HepG2 (cell line): ENCODE data around the gene PTH2. TPM values are rescaled to one million over a fixed set of nuclear protein-coding genes. Genes with fewer than 3 reads are reported as not detected.

Experiments used
- HNRNPH1 ChIP-seq: fragments of 200-400 bp; formaldehyde crosslinking; optimal IDR thresholded peaks from 2 replicates; pipeline ENCODE3; 2017; ENCODE audit warnings: mild to moderate bottlenecking, low read depth, low read length
- HNRNPL ChIP-seq: fragments of 200-400 bp; formaldehyde crosslinking; IDR thresholded peaks from 2 replicates; pipeline ENCODE4 v1.6.1; 2017; ENCODE audit warnings: mild to moderate bottlenecking, low read depth, low read length
- KLF13 ChIP-seq: sonication (generic); formaldehyde crosslinking; IDR thresholded peaks from 2 replicates; pipeline ENCODE4 v1.4.0; 2020; ENCODE audit warnings: mild to moderate bottlenecking, missing genetic modification reagents
- KLF16 ChIP-seq, 2 experiments: sonication (generic) in 1 of 2; formaldehyde crosslinking in 1 of 2; IDR thresholded peaks; 2 replicates each; pipeline versions ENCODE4 v1.6.1 to v1.8.0; 2016 to 2023; ENCODE audit warnings: missing genetic modification reagents in 2 of 2, missing compliant biosample characterization in 1 of 2
- KLF9 ChIP-seq: IDR thresholded peaks from 2 replicates; pipeline ENCODE4 v1.6.1; 2016; ENCODE audit warnings: low read depth
- NFE2 ChIP-seq: sonication (generic); formaldehyde crosslinking; IDR thresholded peaks from 2 replicates; pipeline ENCODE4 v1.4.0; 2020; ENCODE audit warnings: missing genetic modification reagents
- NFKBIZ ChIP-seq: IDR thresholded peaks from 2 replicates; pipeline ENCODE4 v1.6.1; 2018; ENCODE audit warnings: missing genetic modification reagents, missing compliant biosample characterization
- PAX8 ChIP-seq: sonication (generic); formaldehyde crosslinking; IDR thresholded peaks from 2 replicates; pipeline ENCODE4 v1.8.0; 2022; ENCODE audit warnings: mild to moderate bottlenecking, missing genetic modification reagents, borderline replicate concordance
- SALL2 ChIP-seq: sonication (generic); formaldehyde crosslinking; IDR thresholded peaks from 2 replicates; pipeline ENCODE4 v1.8.1; 2023; ENCODE audit warnings: mild to moderate bottlenecking, missing genetic modification reagents, inconsistent platforms
- SAP130 ChIP-seq: IDR thresholded peaks from 2 replicates; pipeline ENCODE4 v1.6.1; 2016; ENCODE audit warnings: low read depth
- SYNCRIP ChIP-seq: fragments of 200-400 bp; formaldehyde crosslinking; IDR thresholded peaks from 2 replicates; pipeline ENCODE4 v1.6.1; 2018; ENCODE audit warnings: mild to moderate bottlenecking, low read depth, low read length; ENCODE audit not compliant: insufficient read depth
- ZFAT ChIP-seq: sonication (generic); formaldehyde crosslinking; conservative IDR thresholded peaks from 2 replicates; pipeline ENCODE4 v1.8.1; 2023; ENCODE audit warnings: missing genetic modification reagents, inconsistent platforms
- ZNF205 ChIP-seq: IDR thresholded peaks from 2 replicates; pipeline ENCODE4 v1.6.1; 2018; ENCODE audit warnings: missing biosample characterization, missing genetic modification reagents
- ZNF234 ChIP-seq: sonication (generic); formaldehyde crosslinking; conservative IDR thresholded peaks from 2 replicates; pipeline ENCODE4 v1.5.1; 2020; ENCODE audit warnings: mild to moderate bottlenecking, missing genetic modification reagents
- ZNF414 ChIP-seq: sonication (generic); formaldehyde crosslinking; IDR thresholded peaks from 2 replicates; pipeline ENCODE4 v1.5.0; 2020; ENCODE audit warnings: missing genetic modification reagents
- ZNF549 ChIP-seq: sonication (generic); formaldehyde crosslinking; IDR thresholded peaks from 2 replicates; pipeline ENCODE4 v1.5.0; 2020; ENCODE audit warnings: missing genetic modification reagents
- ZNF598 ChIP-seq: sonication (generic); formaldehyde crosslinking; IDR thresholded peaks from 2 replicates; pipeline ENCODE4 v1.5.1; 2020; ENCODE audit warnings: mild to moderate bottlenecking, missing genetic modification reagents, borderline replicate concordance
- ZNF768 ChIP-seq: sonication (generic); formaldehyde crosslinking; IDR thresholded peaks from 2 replicates; pipeline ENCODE4 v1.4.0; 2020; ENCODE audit warnings: missing genetic modification reagents
- ZNF777 ChIP-seq: sonication (generic); formaldehyde crosslinking; IDR thresholded peaks from 2 replicates; pipeline ENCODE4 v1.4.0; 2020; ENCODE audit warnings: missing genetic modification reagents
- polyA plus RNA-seq, 8 experiments: library from polyadenylated mRNA; depleted of rRNA in 3 of 8; stranded (reverse) in 7 of 8; unstranded in 1 of 8; fragments of >200 nt; fragmentation: Illumina TruSeq in 4 of 8; extraction: Trizol in 4 of 8; gene quantifications; 2 replicates each; pipeline versions ENCODE4 v1.2.1 to v1.2.3, GENCODE V29; 2011 to 2016; ENCODE audit warnings: low read depth in 4 of 8, missing spikeins in 1 of 8, mixed read lengths in 1 of 8; ENCODE audit not compliant: insufficient read depth in 1 of 8
- total RNA-seq, 5 experiments: library from RNA; depleted of rRNA; stranded (reverse); fragments of >200 nt; fragmentation: Illumina TruSeq; extraction: Trizol; gene quantifications; 2 replicates each; pipeline ENCODE4 v1.2.3, GENCODE V29; 2016; ENCODE audit warnings: low read depth in 1 of 5
- TF ChIP-seq, protein P1 (sequence below): sonication (generic); formaldehyde crosslinking; IDR thresholded peaks from 2 replicates; pipeline ENCODE4 v1.5.1; 2020; ENCODE audit warnings: mild to moderate bottlenecking, missing genetic modification reagents, moderate library complexity
- TF ChIP-seq, protein P2 (sequence below): sonication (generic); formaldehyde crosslinking; IDR thresholded peaks from 2 replicates; pipeline ENCODE4 v1.4.0; 2020; ENCODE audit warnings: missing genetic modification reagents
- TF ChIP-seq, protein P3 (sequence below): sonication (generic); formaldehyde crosslinking; IDR thresholded peaks from 2 replicates; pipeline ENCODE4 v1.8.1; 2023; ENCODE audit warnings: mild to moderate bottlenecking, missing genetic modification reagents, borderline replicate concordance
- TF ChIP-seq, protein P4 (sequence below): sonication (generic); formaldehyde crosslinking; IDR thresholded peaks from 2 replicates; pipeline ENCODE4 v1.5.1; 2020; ENCODE audit warnings: missing genetic modification reagents, mild to moderate bottlenecking, borderline replicate concordance

PTH2 gene
- total and polyA plus RNA-seq, 2 of the 13 experiments (the other 11 are each of a cell fraction or from before 2014, with no cell fraction given), result not detected

DNA sequence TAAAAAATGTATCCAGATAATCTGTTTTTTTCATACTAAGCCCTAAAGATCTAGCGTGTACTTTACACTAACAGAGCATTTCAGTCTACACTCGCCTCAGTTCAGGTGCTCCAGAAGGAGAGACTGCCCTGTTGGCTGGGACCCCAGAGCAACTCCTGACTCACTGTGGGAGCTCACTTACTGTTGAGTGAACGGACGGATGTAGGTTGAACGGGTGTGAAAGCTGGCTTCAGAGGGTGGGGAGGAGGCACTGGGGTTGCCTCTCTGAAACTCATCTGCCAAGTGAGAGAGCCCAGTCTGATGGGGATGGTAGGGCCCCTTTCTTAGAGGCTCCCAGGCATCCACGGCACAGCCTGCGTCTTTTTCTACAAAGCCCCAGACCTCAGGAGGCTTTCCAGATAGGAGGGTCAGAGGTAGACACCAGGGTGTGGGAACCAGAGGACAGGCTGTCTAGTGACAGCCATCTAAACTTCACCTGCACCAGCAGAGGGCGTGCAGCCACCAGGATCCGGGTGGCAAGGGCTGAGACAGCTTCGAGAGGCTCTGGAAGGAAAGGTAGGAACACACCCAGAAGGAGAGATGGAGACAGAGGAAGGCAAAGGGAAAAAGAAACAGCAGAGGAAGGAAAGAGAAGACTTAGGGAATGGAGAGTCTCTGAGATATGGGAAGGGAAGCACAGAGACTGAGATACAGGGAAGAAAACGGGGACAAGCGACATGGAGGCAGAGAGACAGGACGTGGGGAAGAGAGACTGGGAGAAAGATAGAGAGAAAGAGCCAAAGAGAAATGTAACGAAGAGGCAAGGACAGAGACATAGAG is 31.5 kb downstream of the PTH2 start (continued):
- TF ChIP-seq, protein P1, sequence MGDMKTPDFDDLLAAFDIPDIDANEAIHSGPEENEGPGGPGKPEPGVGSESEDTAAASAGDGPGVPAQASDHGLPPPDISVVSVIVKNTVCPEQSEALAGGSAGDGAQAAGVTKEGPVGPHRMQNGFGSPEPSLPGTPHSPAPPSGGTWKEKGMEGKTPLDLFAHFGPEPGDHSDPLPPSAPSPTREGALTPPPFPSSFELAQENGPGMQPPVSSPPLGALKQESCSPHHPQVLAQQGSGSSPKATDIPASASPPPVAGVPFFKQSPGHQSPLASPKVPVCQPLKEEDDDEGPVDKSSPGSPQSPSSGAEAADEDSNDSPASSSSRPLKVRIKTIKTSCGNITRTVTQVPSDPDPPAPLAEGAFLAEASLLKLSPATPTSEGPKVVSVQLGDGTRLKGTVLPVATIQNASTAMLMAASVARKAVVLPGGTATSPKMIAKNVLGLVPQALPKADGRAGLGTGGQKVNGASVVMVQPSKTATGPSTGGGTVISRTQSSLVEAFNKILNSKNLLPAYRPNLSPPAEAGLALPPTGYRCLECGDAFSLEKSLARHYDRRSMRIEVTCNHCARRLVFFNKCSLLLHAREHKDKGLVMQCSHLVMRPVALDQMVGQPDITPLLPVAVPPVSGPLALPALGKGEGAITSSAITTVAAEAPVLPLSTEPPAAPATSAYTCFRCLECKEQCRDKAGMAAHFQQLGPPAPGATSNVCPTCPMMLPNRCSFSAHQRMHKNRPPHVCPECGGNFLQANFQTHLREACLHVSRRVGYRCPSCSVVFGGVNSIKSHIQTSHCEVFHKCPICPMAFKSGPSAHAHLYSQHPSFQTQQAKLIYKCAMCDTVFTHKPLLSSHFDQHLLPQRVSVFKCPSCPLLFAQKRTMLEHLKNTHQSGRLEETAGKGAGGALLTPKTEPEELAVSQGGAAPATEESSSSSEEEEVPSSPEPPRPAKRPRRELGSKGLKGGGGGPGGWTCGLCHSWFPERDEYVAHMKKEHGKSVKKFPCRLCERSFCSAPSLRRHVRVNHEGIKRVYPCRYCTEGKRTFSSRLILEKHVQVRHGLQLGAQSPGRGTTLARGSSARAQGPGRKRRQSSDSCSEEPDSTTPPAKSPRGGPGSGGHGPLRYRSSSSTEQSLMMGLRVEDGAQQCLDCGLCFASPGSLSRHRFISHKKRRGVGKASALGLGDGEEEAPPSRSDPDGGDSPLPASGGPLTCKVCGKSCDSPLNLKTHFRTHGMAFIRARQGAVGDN, result no peak
- no peak for TF ChIP-seq NFKBIZ (CRISPR knock-in tag)
- no peak for TF ChIP-seq KLF9
- no peak for TF ChIP-seq ZNF549 (CRISPR knock-in tag)
- no peak for TF ChIP-seq ZNF414 (CRISPR knock-in tag)
- TF ChIP-seq HNRNPH1, result no peak
- TF ChIP-seq, protein P2, sequence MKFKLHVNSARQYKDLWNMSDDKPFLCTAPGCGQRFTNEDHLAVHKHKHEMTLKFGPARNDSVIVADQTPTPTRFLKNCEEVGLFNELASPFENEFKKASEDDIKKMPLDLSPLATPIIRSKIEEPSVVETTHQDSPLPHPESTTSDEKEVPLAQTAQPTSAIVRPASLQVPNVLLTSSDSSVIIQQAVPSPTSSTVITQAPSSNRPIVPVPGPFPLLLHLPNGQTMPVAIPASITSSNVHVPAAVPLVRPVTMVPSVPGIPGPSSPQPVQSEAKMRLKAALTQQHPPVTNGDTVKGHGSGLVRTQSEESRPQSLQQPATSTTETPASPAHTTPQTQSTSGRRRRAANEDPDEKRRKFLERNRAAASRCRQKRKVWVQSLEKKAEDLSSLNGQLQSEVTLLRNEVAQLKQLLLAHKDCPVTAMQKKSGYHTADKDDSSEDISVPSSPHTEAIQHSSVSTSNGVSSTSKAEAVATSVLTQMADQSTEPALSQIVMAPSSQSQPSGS (CRISPR knock-in tag), result no peak
- TF ChIP-seq, protein P3, sequence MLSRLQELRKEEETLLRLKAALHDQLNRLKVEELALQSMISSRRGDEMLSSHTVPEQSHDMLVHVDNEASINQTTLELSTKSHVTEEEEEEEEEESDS, result no peak
- TF ChIP-seq, protein P4, sequence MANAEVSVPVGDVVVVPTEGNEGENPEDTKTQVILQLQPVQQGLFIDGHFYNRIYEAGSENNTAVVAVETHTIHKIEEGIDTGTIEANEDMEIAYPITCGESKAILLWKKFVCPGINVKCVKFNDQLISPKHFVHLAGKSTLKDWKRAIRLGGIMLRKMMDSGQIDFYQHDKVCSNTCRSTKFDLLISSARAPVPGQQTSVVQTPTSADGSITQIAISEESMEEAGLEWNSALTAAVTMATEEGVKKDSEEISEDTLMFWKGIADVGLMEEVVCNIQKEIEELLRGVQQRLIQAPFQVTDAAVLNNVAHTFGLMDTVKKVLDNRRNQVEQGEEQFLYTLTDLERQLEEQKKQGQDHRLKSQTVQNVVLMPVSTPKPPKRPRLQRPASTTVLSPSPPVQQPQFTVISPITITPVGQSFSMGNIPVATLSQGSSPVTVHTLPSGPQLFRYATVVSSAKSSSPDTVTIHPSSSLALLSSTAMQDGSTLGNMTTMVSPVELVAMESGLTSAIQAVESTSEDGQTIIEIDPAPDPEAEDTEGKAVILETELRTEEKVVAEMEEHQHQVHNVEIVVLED (CRISPR knock-in tag), result no peak
- TF ChIP-seq PAX8 (CRISPR knock-in tag), result no peak
- no peak for TF ChIP-seq ZNF777 (CRISPR knock-in tag)
- no peak for TF ChIP-seq NFE2 (CRISPR knock-in tag)
- TF ChIP-seq ZNF598, result no peak
- no peak for TF ChIP-seq ZNF768 (CRISPR knock-in tag)
- TF ChIP-seq SALL2, result peak; percentile 31; the same call in 1 of the 2 replicates
- no peak for TF ChIP-seq KLF16 (CRISPR knock-in tag; IDR thresholded peaks at IDR 0.05)
- no peak for TF ChIP-seq ZFAT (CRISPR knock-in tag)
- TF ChIP-seq KLF13 (CRISPR knock-in tag), result no peak
- TF ChIP-seq HNRNPL, result no peak
- TF ChIP-seq SAP130 (CRISPR knock-in tag), result 0 out of 2 replicates have a peak, but pooled peaks have one; percentile 17
- TF ChIP-seq ZNF234 (CRISPR knock-in tag), result no peak
- no peak for TF ChIP-seq SYNCRIP
- no peak for TF ChIP-seq ZNF205 (CRISPR knock-in tag)
